Kidney tubule cell (primary cell): ENCODE measurements around the gene CNTNAP2.
"Not testable (repeated sequence)": the region's sequence is repeated elsewhere in the genome, so short reads cannot be mapped to it uniquely, and the experiment has no call there.

Experiments
- DNase-seq: peaks from one replicate; pipeline ENCODE4 v3.0.0-alpha.2; 2018; ENCODE audit warnings: low spot score

CNTNAP2 gene

GRCh38 chr7:148031811-148032210, 1915.2 kb downstream of the CNTNAP2 start:
- no peak for DNase-seq

GRCh38 chr7:148035950-148036349, 1919.3 kb downstream of the CNTNAP2 start:
- no peak for DNase-seq

- DNase-seq = no peak
Measured at GRCh38 chr7:148037044-148037443, 1920.4 kb downstream of the CNTNAP2 start.

GRCh38 chr7:148041156-148041555, 1924.6 kb downstream of the CNTNAP2 start:
- DNase-seq = no peak

GRCh38 chr7:148042935-148043631, 1926.5 kb downstream of the CNTNAP2 start:
- DNase-seq = no peak

- no peak for DNase-seq
Measured at GRCh38 chr7:148044173-148044572, 1927.6 kb downstream of the CNTNAP2 start.

GRCh38 chr7:148045521-148045920, 1928.9 kb downstream of the CNTNAP2 start:
- no peak for DNase-seq

GRCh38 chr7:148049068-148049467, 1932.5 kb downstream of the CNTNAP2 start:
- no peak for DNase-seq

GRCh38 chr7:148050492-148051158, 1934.0 kb downstream of the CNTNAP2 start:
- DNase-seq = no peak

GRCh38 chr7:148056406-148056805, 1939.8 kb downstream of the CNTNAP2 start:
- DNase-seq = no peak

GRCh38 chr7:148058092-148058491, 1941.5 kb downstream of the CNTNAP2 start:
- no peak for DNase-seq

- DNase-seq = no peak
Measured at GRCh38 chr7:148058753-148059152, 1942.2 kb downstream of the CNTNAP2 start.

- DNase-seq = no peak
Measured at GRCh38 chr7:148060724-148061123, 1944.1 kb downstream of the CNTNAP2 start.

GRCh38 chr7:148078111-148078510, 1961.5 kb downstream of the CNTNAP2 start:
- not testable (repeated sequence) for DNase-seq

- no peak for DNase-seq
Measured at GRCh38 chr7:148079206-148080080, 1962.8 kb downstream of the CNTNAP2 start.

- no peak for DNase-seq
Measured at GRCh38 chr7:148083448-148083847, 1966.8 kb downstream of the CNTNAP2 start.

- peak; percentile 56 for DNase-seq
Measured at GRCh38 chr7:148084138-148084537, 1967.5 kb downstream of the CNTNAP2 start.

GRCh38 chr7:148091882-148092281, 1975.3 kb downstream of the CNTNAP2 start:
- DNase-seq = no peak

- DNase-seq = no peak
Measured at GRCh38 chr7:148093375-148094166, 1977.0 kb downstream of the CNTNAP2 start.

GRCh38 chr7:148095066-148095465, 1978.5 kb downstream of the CNTNAP2 start:
- DNase-seq = no peak

GRCh38 chr7:148104136-148104716, 1987.6 kb downstream of the CNTNAP2 start:
- DNase-seq = no peak

GRCh38 chr7:148104924-148105323, 1988.3 kb downstream of the CNTNAP2 start:
- DNase-seq = no peak
